Body of pancreas (tissue), 4 donors: ENCODE measurements around the gene CAMK2D.

Source experiments
- POLR2A ChIP-seq, 3 donors: fragments of 450-650 bp; IDR thresholded peaks; one replicate each; pipeline ENCODE4 v1.6.1; 2016; ENCODE audit warnings: antibody characterized with exemption in 3 of 3, mild to moderate bottlenecking in 2 of 3
- TF ChIP-seq, protein P1 (sequence below), 7 experiments: fragments of 450-650 bp in 4 of 7; fragments of 200-600 bp in 3 of 7; sonication (generic) in 3 of 7; IDR thresholded peaks; one replicate each; pipeline ENCODE4 v1.5.1; 2016 to 2019; ENCODE audit warnings: antibody characterized with exemption in 7 of 7

GRCh38 chr4:113749178-113749577 is 12.4 kb downstream of the CAMK2D start:
- TF ChIP-seq POLR2A (IDR thresholded peaks at IDR 0.05), result no peak
- TF ChIP-seq, protein P1, sequence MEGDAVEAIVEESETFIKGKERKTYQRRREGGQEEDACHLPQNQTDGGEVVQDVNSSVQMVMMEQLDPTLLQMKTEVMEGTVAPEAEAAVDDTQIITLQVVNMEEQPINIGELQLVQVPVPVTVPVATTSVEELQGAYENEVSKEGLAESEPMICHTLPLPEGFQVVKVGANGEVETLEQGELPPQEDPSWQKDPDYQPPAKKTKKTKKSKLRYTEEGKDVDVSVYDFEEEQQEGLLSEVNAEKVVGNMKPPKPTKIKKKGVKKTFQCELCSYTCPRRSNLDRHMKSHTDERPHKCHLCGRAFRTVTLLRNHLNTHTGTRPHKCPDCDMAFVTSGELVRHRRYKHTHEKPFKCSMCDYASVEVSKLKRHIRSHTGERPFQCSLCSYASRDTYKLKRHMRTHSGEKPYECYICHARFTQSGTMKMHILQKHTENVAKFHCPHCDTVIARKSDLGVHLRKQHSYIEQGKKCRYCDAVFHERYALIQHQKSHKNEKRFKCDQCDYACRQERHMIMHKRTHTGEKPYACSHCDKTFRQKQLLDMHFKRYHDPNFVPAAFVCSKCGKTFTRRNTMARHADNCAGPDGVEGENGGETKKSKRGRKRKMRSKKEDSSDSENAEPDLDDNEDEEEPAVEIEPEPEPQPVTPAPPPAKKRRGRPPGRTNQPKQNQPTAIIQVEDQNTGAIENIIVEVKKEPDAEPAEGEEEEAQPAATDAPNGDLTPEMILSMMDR (IDR thresholded peaks at IDR 0.05), result no peak
